Measurements from ENCODE around the gene ZNF280D.

GRCh38 chr15:56741541-56741940 is 8.2 kb upstream of the ZNF280D start:
- TF ChIP-seq CTCF (IDR thresholded peaks at IDR 0.05; ENCODE audit: poor library complexity, severe bottlenecking) (no peak), POLR2AphosphoS5 (IDR thresholded peaks at IDR 0.05) (no peak), EZH2 (IDR thresholded peaks at IDR 0.05; ENCODE audit: borderline replicate concordance, insufficient read depth, low read length, poor library complexity, severe bottlenecking) (no peak), TAF1 (IDR thresholded peaks at IDR 0.05; ENCODE audit: low read depth) (no peak), MXI1 (conservative IDR thresholded peaks at IDR 0.05; ENCODE audit: poor library complexity, severe bottlenecking) (no peak), EP300 (conservative IDR thresholded peaks at IDR 0.05; ENCODE audit: poor library complexity, severe bottlenecking) (no peak), RAD21 (conservative IDR thresholded peaks at IDR 0.05) (no peak), SMC3 (conservative IDR thresholded peaks at IDR 0.05; ENCODE audit: poor library complexity) (no peak)
